ENCODE results near the gene FHDC1.

FHDC1 gene

DNA sequence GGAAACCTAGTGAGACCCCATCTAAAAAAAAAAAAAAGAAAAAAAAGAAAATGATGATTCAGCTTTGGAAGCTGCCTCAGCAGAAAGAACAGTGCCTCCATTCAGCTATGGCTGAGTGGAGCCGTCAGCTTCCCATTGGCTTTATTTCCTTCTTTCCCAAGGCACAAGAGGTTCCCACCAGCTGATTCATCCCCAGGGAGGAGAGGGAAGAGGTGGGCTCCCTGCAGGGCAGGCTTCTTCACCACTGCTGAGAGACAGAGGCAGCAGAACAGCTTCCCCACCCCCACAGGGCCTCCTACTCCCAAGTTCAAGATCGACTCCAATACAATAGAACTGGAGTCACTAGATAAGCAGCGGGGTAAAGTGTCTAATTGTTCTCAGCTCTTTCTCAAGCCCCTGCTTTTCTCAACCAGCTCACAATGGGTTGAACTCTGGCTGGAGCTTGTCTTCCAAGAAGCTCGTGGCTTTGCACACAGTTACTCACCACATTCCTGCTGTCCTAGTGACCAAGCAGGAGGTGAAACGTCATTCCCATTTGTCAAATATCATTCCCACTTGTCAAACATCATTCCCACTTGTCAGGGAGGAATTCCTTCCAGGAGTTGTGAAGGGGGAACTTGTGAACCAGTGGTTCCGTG lies 47.8 kb downstream of the FHDC1 start:
- no peak for DNase-seq

DNA sequence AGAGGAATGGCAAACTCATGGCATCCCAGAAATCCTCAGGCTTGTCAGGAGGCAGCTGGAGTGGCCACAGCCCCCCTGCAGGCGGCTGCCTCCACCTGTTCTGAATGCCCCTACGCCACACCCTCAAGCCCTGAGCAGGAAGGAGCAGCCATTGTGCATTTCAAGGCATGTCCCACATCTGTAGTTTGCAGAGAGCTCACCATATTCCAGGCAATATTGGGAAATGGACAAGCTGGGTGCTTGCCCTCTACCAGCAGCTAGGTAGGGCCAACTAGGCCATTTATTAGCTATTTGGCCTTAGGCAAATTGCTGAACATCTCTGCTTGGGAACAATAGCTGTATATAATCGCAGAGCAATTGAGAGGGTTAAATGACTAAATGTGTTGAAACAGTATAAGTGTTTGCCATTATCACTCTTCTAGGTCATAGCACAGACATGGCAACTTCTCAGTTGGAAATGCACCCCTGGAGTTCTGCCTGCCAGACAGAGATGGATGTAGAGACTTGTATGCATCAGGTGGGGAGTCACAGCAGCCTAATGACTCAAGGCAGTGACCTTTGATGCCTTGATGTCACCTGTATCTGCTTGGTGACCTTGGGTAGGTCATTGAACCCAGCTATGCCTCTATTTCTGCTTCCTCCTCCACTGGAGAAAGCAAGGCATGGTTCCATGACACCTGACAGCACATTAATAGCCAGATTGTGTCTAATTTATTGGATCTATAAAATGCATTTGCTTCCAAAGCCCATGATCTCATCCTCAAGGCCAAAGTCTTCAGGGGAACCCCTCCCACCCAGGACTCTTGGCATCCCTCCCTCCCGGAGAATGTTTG lies 52.8 kb downstream of the FHDC1 start:
- DNase-seq = no peak

DNA sequence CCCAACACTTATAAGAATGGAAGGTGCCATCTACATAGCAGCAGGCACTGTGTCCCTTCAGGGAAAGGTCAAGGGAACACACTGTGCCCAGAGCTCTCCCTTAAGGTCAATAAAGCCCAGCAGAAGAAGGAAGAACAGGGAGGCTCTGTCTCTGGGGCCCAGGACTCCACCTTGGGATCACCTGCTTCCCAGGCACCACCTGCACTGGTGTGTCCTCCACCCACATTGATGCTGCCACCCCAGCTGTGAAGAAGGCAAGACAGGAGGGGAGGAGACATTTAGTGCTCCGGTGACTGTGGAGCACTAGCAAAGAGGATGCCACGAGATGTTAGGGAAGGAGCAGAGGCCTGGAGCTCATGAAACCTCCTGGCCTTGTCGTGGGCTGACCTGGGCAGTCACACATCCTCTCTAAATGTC lies 53.4 kb downstream of the FHDC1 start:
- DNase-seq = no peak

DNA sequence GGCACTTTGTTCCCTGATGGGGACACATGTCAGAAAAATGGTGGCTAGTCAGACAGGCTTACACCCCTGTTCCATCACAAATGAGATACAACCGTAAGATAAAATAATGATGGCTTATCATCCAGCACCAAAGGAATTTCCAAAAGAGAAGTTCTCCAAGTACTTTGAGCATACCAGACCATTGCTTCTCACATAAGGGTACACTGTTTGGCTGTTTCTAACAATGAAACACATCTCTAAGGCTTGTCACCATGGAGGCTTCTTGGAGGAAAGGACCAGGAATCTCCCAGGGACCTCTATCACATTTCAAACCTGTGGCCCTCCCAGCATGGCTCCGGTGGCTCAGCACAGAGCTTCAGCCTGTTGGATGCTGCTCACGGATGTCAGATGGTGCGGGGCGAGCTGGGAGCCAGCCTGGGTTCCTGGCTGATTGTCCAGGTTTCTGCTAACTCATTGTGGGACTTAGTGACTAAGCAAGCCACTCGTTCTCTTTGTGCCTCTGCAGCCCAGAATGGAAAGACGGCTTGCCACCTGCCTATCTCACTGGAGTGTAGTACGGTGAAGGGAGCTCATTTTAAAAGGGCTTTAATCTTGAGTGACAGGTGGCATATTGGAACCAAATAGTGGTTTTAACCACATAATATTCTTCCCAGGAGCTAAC lies 54.5 kb downstream of the FHDC1 start:
- DNase-seq = no peak

DNA sequence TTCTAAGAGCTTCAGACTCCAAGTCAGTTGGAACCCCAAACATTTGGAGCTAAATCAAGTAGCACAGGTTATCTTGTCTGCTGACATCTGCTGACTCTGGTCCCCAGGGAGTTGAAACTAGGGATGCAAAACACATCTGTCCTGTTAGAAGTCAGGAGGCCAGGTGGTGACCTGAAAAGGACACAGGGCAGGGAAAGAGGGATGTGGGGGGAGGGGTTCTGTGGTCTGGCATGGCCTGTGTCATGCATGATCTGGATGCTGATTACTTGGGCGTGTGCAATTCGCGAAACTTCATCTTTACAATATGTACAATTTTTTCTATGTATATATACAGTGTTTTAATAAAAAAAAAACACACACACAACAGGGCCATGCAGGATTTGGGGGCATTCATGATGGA lies 55.3 kb downstream of the FHDC1 start:
- DNase-seq = no peak

DNA sequence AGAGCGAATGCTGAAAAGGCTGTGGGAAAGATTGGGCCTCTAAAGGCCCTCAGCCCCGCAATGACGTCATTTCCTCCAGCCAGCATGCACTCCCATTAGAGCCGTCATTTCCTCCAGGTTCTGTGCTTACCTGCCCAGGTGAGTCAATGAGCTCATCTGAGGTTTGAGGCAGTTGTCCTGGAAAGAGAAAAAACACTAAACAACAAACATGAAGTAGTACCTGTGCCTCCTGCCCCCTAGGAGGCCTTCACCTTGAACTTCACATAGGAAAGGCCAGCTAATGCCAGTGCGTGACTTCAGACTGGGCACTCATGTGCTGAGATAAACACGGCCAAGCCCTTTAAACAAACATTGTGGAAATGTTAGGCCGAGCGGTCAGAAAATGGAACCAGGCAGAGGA lies 55.9 kb downstream of the FHDC1 start:
- DNase-seq = no peak

DNA sequence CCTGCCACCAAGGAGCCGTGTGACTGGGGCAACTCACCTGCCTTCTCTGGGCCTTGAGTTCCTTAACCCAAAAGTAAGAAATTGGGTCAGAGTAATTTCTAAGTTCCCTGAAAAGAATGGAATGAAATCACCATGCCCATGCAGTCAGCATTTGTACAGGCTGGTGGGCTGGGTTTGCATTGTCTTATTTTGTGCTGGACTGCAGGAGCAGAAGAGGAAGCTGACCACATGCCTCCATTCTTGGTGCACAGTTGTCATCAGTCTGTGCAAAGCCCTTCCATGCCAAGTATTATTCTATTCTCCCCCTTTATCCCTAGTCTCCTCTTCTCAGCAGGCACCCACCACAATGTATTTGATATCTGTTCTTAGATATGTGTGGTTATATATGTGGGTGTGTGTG lies 56.3 kb downstream of the FHDC1 start:
- no peak for DNase-seq

DNA sequence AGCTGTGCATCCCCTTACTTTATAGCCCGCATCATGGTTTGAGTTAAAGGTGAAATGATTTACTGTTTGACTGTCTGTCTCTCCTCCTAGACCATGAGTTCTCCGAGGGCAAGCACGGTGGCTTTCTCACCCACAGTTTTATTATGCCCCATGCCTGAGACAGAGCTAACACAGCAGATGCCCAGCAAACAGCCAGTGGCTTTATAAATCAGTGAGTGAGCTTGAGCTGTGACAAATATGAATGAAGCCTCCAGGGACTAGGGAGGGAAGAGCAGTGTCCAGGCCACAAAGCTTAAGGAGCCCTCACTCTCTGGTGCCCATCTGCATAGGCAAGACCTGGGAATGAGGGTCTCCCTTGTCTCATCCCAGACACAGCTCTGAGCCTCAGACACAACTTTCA lies 57.9 kb downstream of the FHDC1 start:
- DNase-seq = no peak

DNA sequence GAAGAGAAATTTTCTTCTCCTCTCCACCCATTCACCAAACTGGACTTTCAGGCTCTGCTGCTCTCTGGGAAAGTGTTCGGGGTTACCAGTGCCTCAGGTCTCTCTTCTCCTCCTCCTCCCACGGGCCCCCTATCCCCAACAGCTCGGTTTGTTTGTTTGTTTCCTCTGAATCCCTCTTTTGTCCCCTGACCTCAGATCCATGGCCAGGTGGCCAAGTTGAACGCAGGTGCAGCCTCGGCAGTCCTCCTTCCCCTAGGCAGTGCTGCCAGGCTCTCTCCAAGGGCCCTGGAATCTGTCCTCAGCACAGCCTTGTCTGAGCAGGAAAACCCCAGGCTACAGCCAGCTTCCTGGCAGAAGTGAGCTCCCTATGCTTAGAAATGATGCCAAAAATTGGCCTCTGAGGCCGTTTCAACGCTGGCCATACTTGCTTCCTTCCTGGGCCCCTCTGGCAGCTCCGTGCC lies 60.0 kb downstream of the FHDC1 start:
- no peak for DNase-seq

DNA sequence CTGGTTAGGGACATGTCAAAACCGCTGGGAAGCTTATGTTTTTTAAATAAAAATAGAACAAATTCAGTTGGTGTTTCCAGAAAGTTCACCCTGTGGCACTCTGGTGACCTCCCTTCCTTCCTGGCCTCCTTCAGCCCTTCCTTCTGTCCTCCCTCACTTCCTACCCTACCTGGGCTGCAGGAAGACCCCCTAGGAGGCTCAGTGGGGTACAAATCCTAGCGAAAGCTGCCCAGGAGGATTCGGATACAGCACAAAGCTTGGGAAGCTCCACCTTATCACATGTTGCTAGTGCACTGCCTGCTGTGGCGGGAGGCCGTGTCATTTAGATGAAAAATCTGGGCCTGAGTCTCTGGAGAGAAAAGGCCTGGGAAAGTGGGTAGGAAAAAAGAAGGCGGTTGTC lies 60.5 kb downstream of the FHDC1 start:
- DNase-seq = no peak

DNA sequence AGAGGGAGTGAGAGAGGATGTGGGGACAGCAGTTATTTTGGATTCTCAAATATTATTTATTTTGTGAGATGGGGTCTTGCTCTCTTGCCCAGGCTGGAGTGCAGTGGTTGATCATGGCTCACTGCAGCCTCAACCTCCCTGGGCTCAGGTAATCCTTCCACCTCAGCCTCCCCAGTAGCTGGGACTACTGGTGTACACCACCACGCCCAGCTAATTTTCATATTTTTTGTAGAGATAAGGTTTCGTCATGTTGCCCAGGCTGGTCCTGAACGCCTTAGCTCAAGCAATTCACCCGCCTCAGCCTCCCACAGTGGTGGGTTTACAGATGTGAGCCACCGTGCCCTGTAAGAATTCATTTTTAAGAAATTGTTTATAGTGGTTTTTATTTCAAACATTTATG lies 61.2 kb downstream of the FHDC1 start:
- DNase-seq = no peak

DNA sequence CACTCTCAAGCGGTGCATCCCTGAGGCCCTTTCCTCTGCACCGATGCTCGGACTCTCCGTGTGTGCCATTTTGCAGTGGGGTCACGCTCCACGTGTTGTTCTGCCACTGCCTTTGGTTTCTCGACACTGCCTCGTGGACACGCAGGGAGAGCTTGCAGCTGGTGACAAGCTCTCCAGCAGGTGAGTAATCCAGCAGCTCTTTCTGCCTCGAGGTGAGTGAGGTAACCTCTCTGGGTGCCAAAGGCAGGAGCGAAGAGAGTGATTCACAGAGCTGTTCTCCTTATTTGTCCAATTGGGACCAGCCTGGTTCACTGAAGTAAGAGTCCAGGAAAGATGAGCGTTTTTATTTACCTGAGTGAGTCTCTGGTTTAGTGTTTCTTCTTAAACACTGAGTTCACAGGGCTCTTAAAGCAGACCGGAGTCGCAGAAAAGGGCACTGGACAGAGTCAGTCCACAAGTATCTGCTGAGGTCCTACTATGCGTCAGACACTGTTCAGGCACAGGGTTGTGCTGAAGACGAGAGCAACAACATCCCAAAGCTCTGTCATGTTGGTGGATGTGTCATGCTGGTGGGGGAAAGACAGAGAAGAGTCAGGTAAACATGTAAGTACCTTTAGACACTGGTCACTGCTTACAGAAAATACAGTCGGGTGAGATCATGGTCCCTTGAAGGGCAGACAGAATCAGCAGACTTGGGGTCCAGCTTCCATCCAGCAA lies 61.8 kb downstream of the FHDC1 start:
- no peak for DNase-seq

DNA sequence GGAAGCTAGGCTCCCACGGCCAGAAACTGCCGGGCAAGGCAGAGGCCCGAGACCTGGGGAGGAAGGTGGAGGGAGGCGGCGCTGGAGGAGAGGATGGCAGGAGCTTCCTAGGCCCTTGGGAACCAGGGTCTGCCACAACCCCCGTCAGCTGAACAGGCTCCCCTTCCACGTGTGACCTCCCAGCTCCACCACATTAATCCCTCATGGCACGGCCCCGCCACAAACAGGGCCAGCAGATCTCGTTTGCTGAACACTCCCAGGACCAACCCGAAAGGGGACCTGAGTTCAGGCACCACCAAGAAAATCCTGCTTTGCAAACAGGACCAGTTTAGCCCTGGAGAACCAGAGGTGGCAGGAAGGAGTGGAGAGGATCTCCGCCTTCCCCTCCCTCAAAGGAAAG lies 62.7 kb downstream of the FHDC1 start:
- DNase-seq = no peak

DNA sequence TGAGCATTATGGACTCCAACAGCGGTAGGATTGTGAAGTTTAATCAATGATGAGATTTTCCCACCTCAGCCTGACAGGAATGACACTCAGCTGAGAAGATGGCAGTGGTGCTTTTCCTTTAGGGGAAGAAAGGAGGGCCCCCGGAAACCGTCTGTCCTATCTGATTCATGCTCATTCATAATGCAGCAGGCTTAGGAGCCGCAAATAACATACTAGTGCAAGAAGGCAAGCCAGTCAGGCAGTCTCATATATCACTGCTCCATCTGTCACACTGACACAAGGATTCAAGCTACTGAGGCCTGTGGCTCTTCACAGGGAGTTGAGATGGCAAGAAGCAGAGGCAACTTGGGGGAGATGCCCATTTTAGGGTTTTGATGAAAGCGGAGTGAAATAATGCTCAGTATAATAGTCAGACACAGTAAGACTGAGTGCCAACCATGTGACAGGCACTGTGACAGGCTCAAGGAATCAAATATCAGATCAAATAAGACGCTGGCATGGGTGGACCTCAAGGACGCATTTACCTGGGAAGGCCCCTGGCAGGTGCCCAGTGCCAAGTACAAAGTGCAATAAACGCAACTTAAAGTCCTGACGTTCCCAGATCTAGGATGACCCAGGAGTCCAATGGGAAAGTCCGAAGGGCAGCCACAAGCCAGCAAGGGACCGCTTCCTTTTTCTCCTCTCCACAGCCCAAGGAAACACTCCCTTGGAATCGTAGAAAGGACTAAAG lies 63.4 kb downstream of the FHDC1 start:
- no peak for DNase-seq

DNA sequence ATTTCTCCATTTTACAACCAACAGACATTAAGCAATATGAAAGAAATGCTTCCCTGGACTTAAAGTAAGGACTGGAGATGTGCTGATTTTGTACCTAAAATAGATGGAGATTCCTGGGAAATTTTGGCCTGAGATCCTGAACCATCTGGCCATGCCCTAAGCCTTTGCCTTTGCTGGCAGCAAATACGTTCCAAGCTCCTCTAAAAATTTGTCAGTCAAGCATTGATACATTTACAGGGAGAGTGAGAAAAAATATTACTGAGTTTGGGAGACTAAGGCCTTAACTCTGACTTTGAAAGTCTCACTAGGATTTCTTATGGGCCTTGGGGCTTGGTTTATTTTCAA lies 63.9 kb downstream of the FHDC1 start:
- no peak for DNase-seq

DNA sequence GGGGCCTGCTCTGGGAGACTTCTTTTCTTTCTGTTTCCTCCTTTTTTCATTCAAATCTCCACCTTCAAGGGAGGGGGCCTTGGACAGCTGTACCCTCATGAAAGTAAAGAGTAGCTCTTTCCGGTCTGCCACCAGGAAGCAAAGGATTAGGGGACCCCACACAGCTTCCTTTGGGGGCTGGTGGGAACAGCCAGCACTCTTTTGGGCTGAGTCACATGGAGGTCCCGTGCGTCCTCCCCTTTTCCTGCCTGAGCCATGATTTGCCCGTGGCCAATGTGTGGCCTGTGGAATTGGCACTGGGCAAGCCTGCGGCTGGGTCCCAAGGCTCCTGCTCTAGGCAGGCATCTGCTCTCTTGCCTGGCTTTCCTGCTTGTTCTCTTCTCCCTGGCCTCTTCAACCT lies 65.5 kb downstream of the FHDC1 start:
- DNase-seq = no peak

DNA sequence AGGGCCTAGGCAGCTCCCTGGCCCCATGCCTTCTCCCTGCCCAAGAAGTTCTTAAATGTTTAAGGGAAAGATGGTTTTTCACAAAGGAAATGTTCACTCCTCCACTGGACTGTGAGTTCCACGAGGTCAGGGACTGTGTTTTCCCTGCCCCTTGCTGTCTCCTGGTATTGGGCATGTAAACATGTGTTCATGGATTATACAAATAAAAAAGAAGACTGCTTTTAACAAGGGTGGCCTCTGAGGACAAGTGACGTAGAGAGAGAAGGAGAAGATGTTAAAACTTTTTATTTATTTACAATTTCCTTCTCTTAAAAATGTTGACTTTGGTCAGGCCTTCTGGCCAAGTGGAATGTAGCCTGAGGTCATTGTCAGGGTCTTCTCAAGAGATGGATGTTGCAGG lies 66.0 kb downstream of the FHDC1 start:
- no peak for DNase-seq

DNA sequence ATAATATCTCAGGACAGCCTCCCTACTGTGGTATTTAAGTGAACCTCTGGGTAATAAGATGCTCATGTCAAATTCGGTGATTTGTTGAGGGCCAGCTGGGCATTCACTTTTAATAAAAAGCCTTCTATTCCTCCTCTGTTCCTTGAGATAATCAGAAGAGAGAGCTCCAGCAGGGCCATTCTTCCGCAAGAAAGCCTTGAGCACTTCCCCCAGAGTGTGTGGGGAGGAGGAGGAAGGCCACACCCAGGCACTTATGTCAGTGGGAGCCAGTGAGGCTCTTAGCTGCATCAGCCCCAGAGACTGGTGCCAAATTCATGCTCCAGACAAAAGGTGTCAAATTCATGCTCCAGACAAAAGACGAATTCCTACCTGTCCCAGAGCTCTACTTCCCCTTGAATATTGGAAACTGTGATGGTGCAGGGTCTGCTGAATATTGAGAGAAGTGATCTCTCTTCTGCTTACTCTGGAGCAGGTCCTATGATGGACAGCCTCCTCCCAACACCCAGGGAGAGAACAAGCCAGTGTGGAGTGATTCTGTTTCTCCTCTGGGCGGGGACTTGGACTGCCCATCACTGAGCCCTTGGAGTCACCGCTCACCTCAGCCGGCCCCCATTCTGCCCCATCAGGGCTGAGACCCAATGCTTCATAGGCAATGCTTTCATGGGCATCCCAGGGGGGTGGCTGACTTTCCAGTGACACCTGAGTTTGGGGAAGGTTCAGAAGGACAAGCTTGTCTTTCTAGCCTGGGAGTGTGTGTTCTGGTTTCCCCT lies 68.1 kb downstream of the FHDC1 start:
- DNase-seq = no peak

DNA sequence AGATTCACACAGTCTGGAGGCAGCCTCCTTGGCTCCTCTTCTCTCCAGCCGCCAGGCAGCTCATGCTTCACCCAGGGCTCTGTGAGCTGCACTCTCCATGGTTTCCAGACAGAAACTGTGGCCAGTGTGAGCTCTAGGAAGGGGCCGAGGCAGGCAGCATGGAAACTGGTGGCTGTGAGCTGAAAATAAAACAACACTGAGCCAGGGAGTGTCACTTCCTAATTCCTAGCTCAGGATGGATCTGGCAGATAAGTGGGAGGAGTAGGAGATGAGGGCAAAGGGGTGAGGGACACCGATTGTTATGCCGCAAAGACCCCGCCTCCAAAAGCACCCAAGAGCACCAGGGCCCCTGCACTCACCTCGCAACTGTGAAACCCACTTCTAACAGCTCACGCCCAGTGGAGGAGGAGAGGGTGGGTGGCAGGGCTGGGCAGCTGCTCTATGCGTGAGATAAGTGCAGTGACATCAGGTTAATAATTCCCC lies 69.8 kb downstream of the FHDC1 start:
- no peak for DNase-seq

DNA sequence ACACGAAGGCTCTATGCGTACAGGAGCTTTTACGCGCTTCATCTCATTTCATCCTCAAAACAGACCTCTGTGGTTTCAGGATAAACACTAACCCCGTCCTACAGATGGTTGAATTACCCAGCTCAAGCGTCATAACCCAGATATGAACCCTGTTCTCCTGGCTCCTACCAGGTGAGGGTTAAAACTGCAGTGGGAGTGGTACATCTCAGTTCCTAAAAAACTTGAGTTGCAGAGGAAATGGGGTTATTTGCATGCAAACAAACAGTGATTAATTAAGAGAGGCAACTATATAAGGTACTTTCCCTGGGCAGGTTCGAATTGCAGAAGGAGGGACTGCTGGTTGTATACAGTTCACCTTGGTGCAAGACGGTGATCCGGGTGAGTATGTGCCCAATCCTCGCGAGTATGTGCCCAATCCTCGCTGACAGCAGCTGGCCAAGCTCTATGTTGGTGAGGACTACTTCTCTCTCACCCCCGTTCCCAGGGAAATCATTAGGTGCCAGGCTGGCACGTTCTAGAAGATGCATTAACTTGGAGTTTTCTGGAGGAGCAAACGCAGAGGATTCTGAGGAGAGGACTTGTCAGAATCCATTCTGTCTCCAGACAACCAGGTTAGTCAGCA lies 72.6 kb downstream of the FHDC1 start:
- DNase-seq = no peak

DNA sequence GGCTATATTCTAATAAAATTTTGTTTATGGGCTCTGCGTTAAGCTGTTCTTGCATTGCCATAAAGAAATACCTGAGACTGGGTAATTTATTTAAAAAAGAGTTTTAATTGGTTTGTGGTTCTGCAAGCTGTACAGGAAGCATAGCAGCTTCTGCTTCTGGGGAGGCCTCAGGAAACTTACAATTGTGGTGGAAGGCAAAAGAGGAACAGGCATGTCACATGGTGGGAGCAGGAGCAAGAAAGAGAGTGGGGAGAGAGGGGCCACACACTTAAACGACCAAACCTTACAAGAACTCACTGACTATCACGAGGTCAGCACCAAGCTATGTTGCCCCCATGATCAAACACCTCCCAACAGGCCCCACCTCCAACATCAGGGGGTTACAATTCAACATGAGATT lies 74.0 kb downstream of the FHDC1 start:
- no peak for DNase-seq
